Measurements from ENCODE around the gene ASCL2. TPM values are rescaled to one million over a fixed set of nuclear protein-coding genes. Genes with fewer than 3 reads are reported as not detected.

The ASCL2 gene
- total and polyA plus RNA-seq, 10 of the 15 experiments (the other 5 are each of a cell fraction or from before 2014, with no cell fraction given): not detected

GRCh38 chr11:2273311-2273710, 2.9 kb upstream of the ASCL2 start:
- BruUV-seq (replicated peaks): no TSS peak
- ATAC-seq: no peak
- Histone ChIP-seq H3K27ac (ENCODE audit: control insufficient read depth, insufficient read depth) (no peak overlapping the region), H3K36me3 (ENCODE audit: control insufficient read depth in 2 of 2, insufficient read depth in 2 of 2, low read length in 1 of 2) (no peaks in the 10 kb centered on the region), H3K4me2 (ENCODE audit: control insufficient read depth, insufficient read depth) (no peak overlapping the region), H3K79me2 (ENCODE audit: control insufficient read depth, insufficient read depth, low read length) (no peaks in the 10 kb centered on the region), H3K9ac (ENCODE audit: control insufficient read depth, insufficient read depth, low read length) (no peak overlapping the region), H3K9me3 (replicated peaks; ENCODE audit: control insufficient read depth, insufficient read depth, low read length) (no peaks in the 10 kb centered on the region; the same call in 2 of the 3 replicates), H4K20me1 (ENCODE audit: control insufficient read depth, insufficient read depth) (no peaks in the 10 kb centered on the region), H2AFZ (ENCODE audit: control insufficient read depth, low read depth, low read length) (no peak overlapping the region), H3K4me1 (ENCODE audit: control insufficient read depth, insufficient read depth, low read length) (no peaks in the 10 kb centered on the region), H3K4me3 (no peak overlapping the region), H3K27me3 (replicated peaks in 1 of 2; ENCODE audit: control insufficient read depth in 2 of 2, insufficient read depth in 2 of 2, low read length in 1 of 2) (peaks cover 0 to 2% of the 10 kb centered on the region in 2 experiments; a peak in 2 of 4 replicates)
- TF ChIP-seq FOS (IDR thresholded peaks at IDR 0.05; ENCODE audit: borderline replicate concordance, extremely low read depth, insufficient read length): no peak
- no peak for TF ChIP-seq NBN (IDR thresholded peaks at IDR 0.05)
- TF ChIP-seq SREBF1 (IDR thresholded peaks at IDR 0.05; ENCODE audit: low read length): no peak
- no peak for TF ChIP-seq EGR1 (IDR thresholded peaks at IDR 0.05; ENCODE audit: borderline replicate concordance in 1 of 2, low read depth in 2 of 2, low read length in 2 of 2)
- TF ChIP-seq HDAC6 (IDR thresholded peaks at IDR 0.05; ENCODE audit: unreplicated experiment): no peak
- TF ChIP-seq IKZF2 (IDR thresholded peaks at IDR 0.05): no peak
- TF ChIP-seq SUZ12 (IDR thresholded peaks at IDR 0.05; ENCODE audit: unreplicated experiment): no peak
- no peak for DNase-seq (ENCODE audit: low read depth, low spot score)
- 65% methylated on average over 15 of the region's 15 CpGs for WGBS (ENCODE audit: insufficient coverage, insufficient replicate concordance, low lambda C conversion rate, missing lambda C conversion rate)
- in situ Hi-C loops (cut with MboI) (no loop called here), intact Hi-C loops (cut with micrococcal nuclease; ENCODE audit: unreplicated experiment) (no loop called here)
- SMC1A ChIA-PET (ENCODE audit: uncharacterized antibody, unreplicated experiment): no interaction called here
- no peak for FAIRE-seq
- RAD21 ChIA-PET (ENCODE audit: unreplicated experiment): no interaction called here
- POLR2A ChIA-PET: no interaction called here
- CTCF ChIA-PET: interaction anchor here (0.7 kb wide), 1 partner anchor 32 kb away, joined by 3 read pairs; no protein-coding TSS in a partner anchor

- ChIA-PET POLR2A (no interaction called here), CTCF (interaction anchor here (0.7 kb wide), 1 partner anchor 32 kb away, joined by 3 read pairs; no protein-coding TSS in a partner anchor)
- in situ Hi-C loops (cut with MboI): no loop called here
Measured at GRCh38 chr11:2272946-2273280, 2.5 kb upstream of the ASCL2 start.

More at GRCh38 chr11:2272946-2273280, 2.5 kb upstream of the ASCL2 start:
- H3K27me3 ChIP-seq (replicated peaks in 1 of 2; ENCODE audit: control insufficient read depth in 2 of 2, insufficient read depth in 2 of 2, low read length in 1 of 2): peaks cover 0 to under 1% of the 10 kb centered on the region in 2 experiments; a peak in 2 of 4 replicates
- no peak overlapping the region for H3K4me2 ChIP-seq (ENCODE audit: control insufficient read depth, insufficient read depth)
- SMC1A ChIA-PET (ENCODE audit: uncharacterized antibody, unreplicated experiment): no interaction called here
- H3K4me1 ChIP-seq (ENCODE audit: control insufficient read depth, insufficient read depth, low read length): no peaks in the 10 kb centered on the region
- no peaks in the 10 kb centered on the region for H3K36me3 ChIP-seq (ENCODE audit: control insufficient read depth in 2 of 2, insufficient read depth in 2 of 2, low read length in 1 of 2)
- TF ChIP-seq SREBF1 (IDR thresholded peaks at IDR 0.05; ENCODE audit: low read length) (no peak), NFYB (IDR thresholded peaks at IDR 0.05; ENCODE audit: insufficient read depth, low read depth, low read length) (no peak), TCF7 (IDR thresholded peaks at IDR 0.05; ENCODE audit: borderline replicate concordance) (no peak), TAF1 (IDR thresholded peaks at IDR 0.05; ENCODE audit: borderline replicate concordance, low read depth, low read length) (no peak), BACH1 (IDR thresholded peaks at IDR 0.05; ENCODE audit: borderline replicate concordance) (no peak), ZNF207 (IDR thresholded peaks at IDR 0.05; ENCODE audit: borderline replicate concordance) (no peak), CBX5 (IDR thresholded peaks at IDR 0.05; ENCODE audit: low read depth) (no peak), CREB1 (IDR thresholded peaks at IDR 0.05; ENCODE audit: low read depth) (no peak), PAX8 (IDR thresholded peaks at IDR 0.05) (no peak), MEF2A (IDR thresholded peaks at IDR 0.05; ENCODE audit: insufficient read depth, low read depth, low read length) (no peak)
- DNase-seq (ENCODE audit: low read depth, low spot score) (no peak), FAIRE-seq (no peak), ATAC-seq (no peak)
- H4K20me1 ChIP-seq (ENCODE audit: control insufficient read depth, insufficient read depth): no peaks in the 10 kb centered on the region
- RAD21 ChIA-PET (ENCODE audit: unreplicated experiment): no interaction called here
- H2AFZ ChIP-seq (ENCODE audit: control insufficient read depth, low read depth, low read length): no peak overlapping the region
- H3K9me3 ChIP-seq (replicated peaks; ENCODE audit: control insufficient read depth, insufficient read depth, low read length): no peaks in the 10 kb centered on the region; the same call in 2 of the 3 replicates
- H3K79me2 ChIP-seq (ENCODE audit: control insufficient read depth, insufficient read depth, low read length): no peaks in the 10 kb centered on the region
- intact Hi-C loops (cut with micrococcal nuclease; ENCODE audit: unreplicated experiment): no loop called here
- no peak overlapping the region for H3K9ac ChIP-seq (ENCODE audit: control insufficient read depth, insufficient read depth, low read length)
- no peak overlapping the region for H3K27ac ChIP-seq (ENCODE audit: control insufficient read depth, insufficient read depth)
- 29% methylated on average over 7 of the region's 7 CpGs for WGBS (ENCODE audit: insufficient coverage, insufficient replicate concordance, low lambda C conversion rate, missing lambda C conversion rate)
- no TSS peak for BruUV-seq (replicated peaks)
- H3K4me3 ChIP-seq: no peak overlapping the region
